T-helper 1 cell (primary cell): ENCODE data around the gene HNRNPL.
"Not testable (repeated sequence)": the region's sequence is repeated elsewhere in the genome, so short reads cannot be mapped to it uniquely, and the experiment has no call there.

Source experiments
- DNase-seq, 5 donors: peaks; one replicate each; pipeline ENCODE4 v3.0.0-alpha.2; 2012 to 2020

HNRNPL gene

GRCh38 chr19:38869836-38870607, 20.2 kb upstream of the HNRNPL start:
- peak; percentile 88 to 95 (median 91) for DNase-seq

GRCh38 chr19:38869160-38869835, 19.5 kb upstream of the HNRNPL start:
- peak in 2 of 5 donors; percentile 19 to 44 for DNase-seq

GRCh38 chr19:38868551-38868950, 18.8 kb upstream of the HNRNPL start:
- DNase-seq, result no peak

- DNase-seq, result no peak
Measured at GRCh38 chr19:38867171-38867780, 17.5 kb upstream of the HNRNPL start.

DNA sequence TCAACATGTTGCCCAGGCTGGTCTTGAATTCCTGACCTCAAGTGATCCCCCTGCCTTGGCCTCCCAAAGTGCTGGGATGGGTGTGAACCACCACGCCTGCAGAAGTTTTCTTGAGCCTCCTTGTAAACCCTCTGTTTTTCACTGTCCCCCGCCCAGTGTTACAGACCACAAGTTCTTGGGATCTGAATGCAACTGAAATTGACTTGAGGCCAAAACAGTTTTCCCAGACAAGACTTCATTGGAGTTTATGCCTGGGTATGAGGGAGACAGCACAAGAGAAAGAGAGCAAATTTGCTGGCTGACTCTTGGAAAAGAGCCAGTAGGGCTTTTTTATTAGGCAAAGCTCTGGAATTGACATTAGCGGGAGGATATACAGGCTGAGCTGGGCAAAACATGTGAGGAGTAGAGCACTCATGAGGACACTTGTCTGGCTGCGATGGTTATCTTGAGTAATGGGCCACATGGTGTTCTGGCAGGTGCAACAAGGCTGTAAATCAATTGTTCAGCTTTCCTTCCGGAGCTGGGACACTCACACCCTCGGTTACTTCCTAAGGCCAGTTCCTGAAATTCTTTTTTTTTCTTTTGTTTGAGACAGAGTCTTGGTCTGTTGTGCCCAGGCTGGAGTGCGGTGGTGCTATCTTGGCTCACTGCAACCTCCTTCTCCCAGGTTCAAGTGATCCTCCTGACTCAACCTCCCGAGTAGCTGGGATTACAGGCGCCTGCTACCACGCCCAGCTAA, 12.7 kb upstream of the HNRNPL start:
- no peak for DNase-seq

- DNase-seq, result no peak
Measured at GRCh38 chr19:38861368-38861767, 11.6 kb upstream of the HNRNPL start.

- DNase-seq, result not testable (repeated sequence)
Measured at GRCh38 chr19:38859631-38860204, 9.9 kb upstream of the HNRNPL start.

- DNase-seq, result no peak
Measured at GRCh38 chr19:38856813-38857212, 7.0 kb upstream of the HNRNPL start.

- not testable (repeated sequence) for DNase-seq
Measured at GRCh38 chr19:38855751-38856150, 6.0 kb upstream of the HNRNPL start.

DNA sequence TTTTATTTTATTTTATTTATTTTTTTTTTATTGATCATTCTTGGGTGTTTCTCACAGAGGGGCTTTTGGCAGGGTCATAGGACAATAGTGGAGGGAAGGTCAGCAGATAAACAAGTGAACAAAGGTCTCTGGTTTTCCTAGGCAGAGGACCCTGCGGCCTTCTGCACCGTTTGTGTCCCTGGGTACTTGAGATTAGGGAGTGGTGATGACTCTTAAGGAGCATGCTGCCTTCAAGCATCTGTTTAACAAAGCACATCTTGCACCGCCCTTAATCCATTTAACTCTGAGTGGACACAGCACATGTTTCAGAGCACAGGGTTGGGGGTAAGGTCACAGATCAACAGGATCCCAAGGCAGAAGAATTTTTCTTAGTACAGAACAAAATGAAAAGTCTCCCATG, 5.2 kb upstream of the HNRNPL start:
- not testable (repeated sequence) for DNase-seq

- DNase-seq, result no peak
Measured at GRCh38 chr19:38853214-38853613, 3.4 kb upstream of the HNRNPL start.

- peak; percentile 30 to 75 (median 51) for DNase-seq
Measured at GRCh38 chr19:38852231-38853044, 2.7 kb upstream of the HNRNPL start.

DNA sequence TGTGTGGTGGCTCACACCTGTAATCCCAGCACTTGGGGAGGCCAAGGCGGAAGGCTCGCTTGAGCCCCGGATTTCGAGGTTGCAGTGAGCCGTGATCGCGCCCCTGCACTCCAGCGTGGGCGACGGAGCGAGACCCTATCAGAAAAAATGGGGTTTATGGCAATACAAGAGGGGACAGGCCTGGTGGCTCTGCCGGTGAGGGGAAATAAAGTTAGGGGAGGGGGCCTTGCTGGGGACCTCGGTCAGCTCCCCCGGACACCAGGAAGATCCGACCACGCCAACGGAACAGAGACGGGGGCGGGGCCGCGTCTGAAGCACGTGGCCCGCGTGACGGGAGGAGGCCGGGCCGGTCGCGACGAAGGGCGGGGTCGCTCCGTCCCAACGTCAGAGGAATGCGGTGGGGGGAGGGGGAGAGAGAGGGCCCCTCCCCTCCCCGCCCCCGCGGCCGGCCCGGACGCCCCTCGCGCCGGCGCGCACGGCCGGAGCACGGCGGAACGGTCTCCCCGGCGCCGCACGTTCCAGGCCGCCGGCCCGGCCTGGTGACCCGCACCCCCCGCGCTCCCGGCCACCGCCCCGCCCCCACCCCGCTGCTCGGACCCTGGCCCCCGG, 1.9 kb upstream of the HNRNPL start:
- DNase-seq, result peak; percentile 84 to 92 (median 85)

DNA sequence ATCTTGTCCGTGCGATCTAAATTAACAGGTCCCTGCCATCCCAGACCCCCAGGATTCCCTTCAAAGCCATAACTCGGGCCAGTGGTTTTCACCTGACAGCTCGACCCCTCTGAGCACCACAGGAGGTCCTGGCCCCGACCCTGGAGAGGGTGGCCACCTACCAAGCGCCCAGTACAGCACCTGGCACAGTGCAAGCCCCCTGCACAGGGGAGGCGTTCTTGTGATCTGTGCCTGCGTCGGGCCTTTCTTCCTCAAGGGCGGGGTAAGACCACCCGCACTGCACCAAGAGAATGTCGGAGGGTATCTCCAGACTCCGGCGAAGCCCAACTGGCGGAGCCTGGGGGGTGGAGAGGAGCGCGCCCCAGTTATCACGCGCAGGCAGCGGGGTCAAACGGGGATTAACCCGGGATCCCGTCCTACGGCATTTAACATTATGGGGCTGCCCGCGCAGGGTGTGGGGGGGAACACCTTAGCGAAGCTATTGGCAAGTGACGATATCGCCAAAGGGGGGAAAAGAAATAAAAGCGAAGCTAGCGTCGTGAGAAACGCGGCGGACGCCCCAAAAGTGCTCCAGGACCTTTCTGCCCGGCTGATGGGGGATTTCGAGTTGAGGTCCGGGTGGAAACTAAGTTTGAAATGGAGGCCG, 1.3 kb upstream of the HNRNPL start:
- DNase-seq, result peak in 1 of 5 donors; percentile 31

DNA sequence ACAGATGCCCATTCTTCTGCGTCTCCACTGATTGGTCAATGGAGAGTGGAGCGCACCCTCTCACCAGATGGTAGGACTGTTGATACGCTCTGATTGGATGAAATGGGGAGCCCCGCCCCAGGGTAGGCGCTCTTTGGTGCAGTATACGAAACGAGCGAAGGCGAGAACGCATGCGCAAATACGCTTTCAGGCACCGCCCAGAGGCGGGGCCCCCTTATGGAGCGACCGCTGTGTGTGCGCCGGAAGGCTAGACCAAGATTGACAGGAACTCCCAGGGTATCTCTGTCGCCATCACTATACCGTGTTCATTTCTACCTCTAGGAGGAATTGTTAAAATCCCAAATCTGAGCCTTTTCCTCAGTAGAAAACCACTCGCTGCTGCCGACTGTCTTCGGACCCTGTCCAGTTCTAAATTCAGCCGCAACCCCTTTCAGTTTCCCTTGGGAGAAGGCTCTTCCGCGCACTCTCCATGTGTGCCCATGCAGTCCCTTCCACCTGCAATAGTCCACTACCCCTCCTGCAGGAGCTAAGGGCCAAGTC, 720 bp upstream of the HNRNPL start:
- DNase-seq, result peak in 1 of 5 donors; percentile 97

DNA sequence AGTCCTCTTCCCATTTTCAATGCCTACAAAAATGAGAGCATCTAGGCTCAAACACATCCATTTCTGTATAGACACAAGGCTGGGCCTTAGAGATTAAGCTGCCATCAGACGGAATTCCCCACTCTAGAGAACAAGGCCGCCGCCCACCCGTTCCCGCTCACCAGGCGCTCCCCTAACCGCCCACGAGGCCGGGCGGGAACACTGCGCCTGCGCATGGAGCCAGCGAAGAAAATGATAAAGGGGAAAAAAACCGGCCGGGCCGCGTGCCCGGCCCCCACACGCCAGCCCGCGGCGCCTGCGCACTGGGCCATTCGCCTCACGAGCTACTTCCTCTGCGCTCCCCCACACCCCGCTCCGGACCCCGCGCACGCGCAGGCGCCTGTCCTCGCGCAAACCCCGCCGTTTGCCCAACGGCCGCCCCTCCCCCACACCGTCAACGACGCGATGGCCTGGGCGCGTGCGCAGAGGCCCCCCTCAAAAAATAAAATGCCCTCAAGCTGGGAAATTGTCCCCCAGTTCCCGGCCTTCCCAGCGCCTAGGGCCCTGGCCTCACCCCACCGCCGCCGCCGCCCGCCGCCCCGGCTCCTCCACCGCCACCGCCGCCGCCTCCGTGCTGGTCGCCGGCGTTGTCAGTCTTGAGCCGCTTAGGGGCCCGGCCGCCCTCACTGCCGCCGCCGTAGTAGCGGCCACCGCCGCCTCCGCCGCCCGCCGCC, 483 bp downstream of the HNRNPL start:
- DNase-seq, result peak; percentile 95 to 99 (median 96)

DNA sequence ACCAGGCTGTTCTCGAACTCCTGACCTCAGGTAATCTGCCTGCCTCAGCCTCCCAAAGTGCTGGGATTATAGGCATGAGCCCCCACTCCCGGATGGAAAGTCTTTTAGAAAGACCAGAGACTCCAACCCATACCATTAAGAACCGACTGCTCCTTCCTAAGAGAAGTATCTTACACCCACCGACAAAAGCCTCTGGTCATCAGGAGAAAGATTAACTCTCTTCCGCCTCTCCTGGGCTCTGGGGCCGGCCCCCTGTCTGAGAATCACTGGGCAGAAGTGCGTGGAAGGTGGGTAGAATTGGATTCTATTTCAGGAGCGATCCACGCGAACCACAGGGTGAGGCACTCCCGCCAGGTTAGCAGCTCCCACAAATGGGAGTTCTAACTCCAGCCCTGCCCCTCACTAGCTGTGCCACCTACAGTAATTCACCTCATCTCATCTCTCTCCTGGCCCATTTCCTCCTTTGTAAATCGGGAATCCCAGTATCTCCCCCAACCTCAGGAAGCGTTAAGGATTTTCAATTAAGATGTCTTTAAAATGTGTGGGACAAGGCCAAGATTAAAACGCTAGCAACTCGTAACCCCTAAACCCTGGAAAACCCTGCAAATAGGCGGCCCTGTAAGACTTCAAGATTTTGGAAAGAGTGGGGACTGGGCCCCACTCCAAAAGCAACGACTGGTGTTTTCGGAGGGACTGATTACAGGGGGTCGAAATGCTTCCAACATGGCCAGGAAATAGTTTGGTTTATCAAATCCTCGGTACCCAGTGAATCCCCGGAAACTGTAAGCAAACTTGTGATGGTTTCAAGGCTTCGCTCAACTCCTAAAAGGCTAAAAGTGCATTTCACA, 1.3 kb downstream of the HNRNPL start:
- DNase-seq, result no peak

DNA sequence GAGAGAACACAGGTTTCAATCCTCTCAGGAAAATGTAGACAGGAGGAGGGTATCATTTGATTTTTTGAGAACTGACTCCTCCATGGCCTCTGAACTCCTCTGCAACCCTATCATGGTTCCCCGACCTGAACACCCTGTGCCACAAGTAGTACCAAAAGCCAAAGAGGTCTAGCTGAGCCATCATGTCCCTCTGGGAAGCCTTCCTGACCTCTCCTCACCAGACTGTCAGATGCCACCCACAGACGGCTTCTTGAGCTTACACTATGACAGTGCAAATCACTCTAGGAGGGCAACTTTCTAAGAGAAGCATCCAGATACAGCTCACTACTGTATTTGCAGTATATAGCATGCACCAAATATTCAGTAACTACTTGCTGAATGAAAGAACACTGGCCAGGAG, 3.7 kb downstream of the HNRNPL start:
- no peak for DNase-seq
